Osteocyte (in vitro differentiated cells): ENCODE results near the gene GPS2. TPM values are rescaled to one million over a fixed set of nuclear protein-coding genes. Genes with fewer than 3 reads are reported as not detected.

Experiments used
- DNase-seq: peaks from one replicate; pipeline ENCODE4 v3.0.0; 2021; ENCODE audit warnings: mixed read lengths; ENCODE audit not compliant: unreplicated experiment; ENCODE audit errors: extremely low spot score
- H3K27ac Mint-ChIP-seq: one replicate; pipeline ENCODE4 v1.8.0; 2021; ENCODE audit warnings: mild to moderate bottlenecking, mixed read lengths; ENCODE audit not compliant: unreplicated experiment
- H3K27me3 Mint-ChIP-seq: one replicate; pipeline ENCODE4 v1.8.0; 2021; ENCODE audit warnings: mixed read lengths; ENCODE audit not compliant: unreplicated experiment
- H3K36me3 Mint-ChIP-seq: one replicate; pipeline ENCODE4 v1.8.0; 2021; ENCODE audit warnings: mixed read lengths; ENCODE audit not compliant: unreplicated experiment
- H3K4me1 Mint-ChIP-seq: one replicate; pipeline ENCODE4 v1.8.0; 2021; ENCODE audit warnings: mixed read lengths; ENCODE audit not compliant: unreplicated experiment
- H3K4me3 Mint-ChIP-seq: one replicate; pipeline ENCODE4 v1.8.0; 2021; ENCODE audit warnings: mild to moderate bottlenecking, moderate library complexity, mixed read lengths; ENCODE audit not compliant: unreplicated experiment
- H3K9me3 Mint-ChIP-seq: one replicate; pipeline ENCODE4 v1.8.0; 2021; ENCODE audit warnings: mixed read lengths; ENCODE audit not compliant: unreplicated experiment
- total RNA-seq: library from RNA; stranded (reverse); gene quantifications from 2 replicates; pipeline ENCODE4 v1.2.1, GENCODE V29; 2021
- TF ChIP-seq, protein P1 (sequence below): fragments of 200-600 bp; sonication (generic); IDR thresholded peaks from 2 replicates; pipeline ENCODE4 v1.5.0; 2021; ENCODE audit warnings: antibody characterized with exemption, mild to moderate bottlenecking, moderate library complexity

Gene GPS2
- total RNA-seq, 1 donor from 2014 or later, result 61.9 TPM

DNA sequence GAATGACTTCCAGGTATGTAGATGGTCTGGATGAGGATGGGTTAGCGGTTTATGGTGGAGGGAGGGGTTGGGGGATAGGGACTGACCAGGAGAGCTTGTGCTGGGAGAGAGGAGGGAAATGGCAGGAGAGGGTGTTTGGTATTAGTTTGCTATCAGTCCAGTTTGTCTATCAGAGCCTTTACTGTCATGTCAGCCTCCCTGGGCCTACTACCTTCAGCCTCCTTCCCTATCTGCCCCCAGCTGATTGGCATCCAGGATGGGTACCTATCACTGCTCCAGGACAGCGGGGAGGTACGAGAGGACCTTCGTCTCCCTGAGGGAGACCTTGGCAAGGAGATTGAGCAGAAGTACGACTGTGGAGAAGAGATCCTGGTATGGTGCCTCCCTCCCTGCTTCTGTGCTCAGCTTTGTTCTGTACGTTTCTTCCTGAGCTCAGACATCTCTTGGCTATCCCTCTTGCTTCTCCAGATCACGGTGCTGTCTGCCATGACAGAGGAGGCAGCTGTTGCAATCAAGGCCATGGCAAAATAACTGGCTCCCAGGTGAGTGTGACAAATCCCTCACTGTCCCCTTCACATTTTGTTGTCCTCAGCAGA, 4.0 kb downstream of the GPS2 start:
- Mint-ChIP-seq H3K27ac (no peak overlapping the region), H3K4me1 (peaks cover 44% of the 10 kb centered on the region), H3K36me3 (peaks cover 38% of the 10 kb centered on the region), H3K27me3 (no peaks in the 10 kb centered on the region), H3K4me3 (no peak overlapping the region), H3K9me3 (no peaks in the 10 kb centered on the region)
- DNase-seq, result no peak
- TF ChIP-seq, protein P1, sequence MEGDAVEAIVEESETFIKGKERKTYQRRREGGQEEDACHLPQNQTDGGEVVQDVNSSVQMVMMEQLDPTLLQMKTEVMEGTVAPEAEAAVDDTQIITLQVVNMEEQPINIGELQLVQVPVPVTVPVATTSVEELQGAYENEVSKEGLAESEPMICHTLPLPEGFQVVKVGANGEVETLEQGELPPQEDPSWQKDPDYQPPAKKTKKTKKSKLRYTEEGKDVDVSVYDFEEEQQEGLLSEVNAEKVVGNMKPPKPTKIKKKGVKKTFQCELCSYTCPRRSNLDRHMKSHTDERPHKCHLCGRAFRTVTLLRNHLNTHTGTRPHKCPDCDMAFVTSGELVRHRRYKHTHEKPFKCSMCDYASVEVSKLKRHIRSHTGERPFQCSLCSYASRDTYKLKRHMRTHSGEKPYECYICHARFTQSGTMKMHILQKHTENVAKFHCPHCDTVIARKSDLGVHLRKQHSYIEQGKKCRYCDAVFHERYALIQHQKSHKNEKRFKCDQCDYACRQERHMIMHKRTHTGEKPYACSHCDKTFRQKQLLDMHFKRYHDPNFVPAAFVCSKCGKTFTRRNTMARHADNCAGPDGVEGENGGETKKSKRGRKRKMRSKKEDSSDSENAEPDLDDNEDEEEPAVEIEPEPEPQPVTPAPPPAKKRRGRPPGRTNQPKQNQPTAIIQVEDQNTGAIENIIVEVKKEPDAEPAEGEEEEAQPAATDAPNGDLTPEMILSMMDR, result no peak

GRCh38 chr17:7309628-7310027, 5.5 kb downstream of the GPS2 start:
- Mint-ChIP-seq H3K27ac (peak overlapping the region; percentile 68), H3K4me3 (peak overlapping the region; percentile 85), H3K4me1 (peaks cover 41% of the 10 kb centered on the region), H3K27me3 (no peaks in the 10 kb centered on the region), H3K9me3 (no peaks in the 10 kb centered on the region), H3K36me3 (peaks cover 38% of the 10 kb centered on the region)
- DNase-seq, result no peak
- TF ChIP-seq, protein P1, result no peak

- Mint-ChIP-seq H3K27ac (peak overlapping the region; percentile 91), H3K4me3 (peak overlapping the region; percentile 85), H3K4me1 (peaks cover 33% of the 10 kb centered on the region), H3K36me3 (peaks cover 34% of the 10 kb centered on the region), H3K9me3 (no peaks in the 10 kb centered on the region), H3K27me3 (no peaks in the 10 kb centered on the region)
- TF ChIP-seq, protein P1, result no peak
- DNase-seq, result no peak
These were observed 6.3 kb downstream of the GPS2 start for GRCh38 chr17:7308625-7309433.

DNA sequence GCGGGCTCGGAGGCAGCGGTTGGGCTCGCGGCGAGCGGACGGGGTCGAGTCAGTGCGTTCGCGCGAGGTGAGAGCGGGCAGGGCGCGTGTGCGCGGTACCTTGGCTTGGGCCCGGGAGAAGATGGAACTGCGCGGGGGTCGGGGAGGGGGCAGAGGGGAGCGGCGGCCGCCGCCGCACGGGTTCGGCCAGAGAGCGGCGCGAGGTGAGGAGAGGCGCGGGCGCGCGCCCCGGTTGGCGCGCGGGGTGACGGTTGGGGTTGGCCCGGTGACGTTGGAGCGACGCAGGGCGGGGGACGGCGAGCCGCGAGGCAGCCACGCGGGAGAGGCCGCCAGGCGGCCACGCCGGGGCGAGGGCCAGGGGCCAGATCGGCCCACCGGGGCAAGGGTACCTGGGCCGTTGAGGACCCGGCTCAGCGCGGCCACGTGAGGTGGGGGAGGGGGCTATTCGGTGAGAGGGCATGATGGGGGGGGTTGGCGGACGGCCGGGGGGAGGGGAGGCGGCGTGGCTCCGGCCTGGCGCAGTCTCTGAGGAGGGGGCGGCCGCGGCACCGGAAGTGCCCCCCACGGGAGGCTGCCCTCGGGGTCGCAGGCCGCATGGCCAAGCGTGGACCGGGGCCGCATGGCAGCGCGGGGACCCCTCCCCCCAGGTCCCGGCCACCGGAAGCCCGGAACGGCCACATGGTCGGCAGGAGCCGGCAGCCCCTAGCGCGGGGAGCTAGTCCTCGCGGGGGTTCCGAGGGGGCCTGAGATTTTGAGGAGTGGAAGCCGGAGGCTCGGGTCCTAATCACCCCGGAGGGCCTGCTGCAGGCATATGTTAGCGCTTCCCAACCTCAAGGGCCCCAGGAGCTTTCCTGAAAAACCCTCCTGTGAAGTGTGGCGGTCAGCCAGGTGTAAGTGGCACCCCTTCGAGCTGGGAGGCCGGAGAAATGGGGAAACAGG, 7.2 kb downstream of the GPS2 start:
- peak overlapping the region; percentile 85 for H3K4me3 Mint-ChIP-seq
- DNase-seq, result no peak
- H3K27ac Mint-ChIP-seq, result peak overlapping the region; percentile 100
- peaks cover 30% of the 10 kb centered on the region for H3K4me1 Mint-ChIP-seq
- TF ChIP-seq, protein P1, result peak; percentile 14
- peaks cover 30% of the 10 kb centered on the region for H3K36me3 Mint-ChIP-seq
- H3K27me3 Mint-ChIP-seq, result no peaks in the 10 kb centered on the region
- H3K9me3 Mint-ChIP-seq, result no peaks in the 10 kb centered on the region
